ENCODE results near the gene MLLT6.
A peak's percentile ranks its signal among the peaks of the same experiment; 100 is the strongest.

Gene MLLT6

DNA sequence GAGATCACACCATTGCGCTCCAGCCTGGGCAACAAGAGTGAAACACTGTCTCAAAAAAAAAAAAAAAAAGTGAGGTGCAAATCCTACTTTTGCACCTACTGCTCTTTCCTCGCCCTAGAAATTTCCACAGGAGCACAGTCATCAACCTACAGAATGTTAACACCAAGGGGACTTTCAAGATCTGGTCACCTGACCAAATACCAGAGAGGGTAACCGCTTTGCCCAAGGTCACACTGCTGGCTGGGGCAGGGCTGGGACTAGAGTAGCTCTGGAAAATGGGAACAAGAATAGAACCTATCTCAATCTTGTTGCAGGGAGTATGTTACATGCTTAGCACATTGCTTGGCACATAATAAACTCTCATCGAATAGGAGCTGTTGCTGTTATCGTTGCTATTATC is 6.3 kb upstream of the MLLT6 start:
- Histone ChIP-seq H2AFZ (ENCODE audit: low read length) (no peak overlapping the region), H2BK12ac (ENCODE audit: low read length) (no peak overlapping the region), H3K4me3 (ENCODE audit: low read length in 2 of 2) (no peak overlapping the region), H2BK120ac (ENCODE audit: low read depth, low read length) (no peak overlapping the region), H3K4ac (ENCODE audit: low read length) (no peak overlapping the region), H2BK15ac (ENCODE audit: low read length) (no peak overlapping the region), H3K9ac (ENCODE audit: low read depth, low read length, poor library complexity) (no peak overlapping the region), H4K8ac (ENCODE audit: low read depth, low read length) (no peak overlapping the region), H4K91ac (ENCODE audit: low read depth, low read length, poor library complexity) (no peak overlapping the region), H3K4me1 (ENCODE audit: control insufficient read depth in 2 of 2, insufficient read depth in 1 of 2, low read depth in 1 of 2, low read length in 2 of 2) (peaks cover 12 to 20% of the 10 kb centered on the region in 2 donors), H3K79me1 (ENCODE audit: low read depth, low read length) (no peaks in the 10 kb centered on the region), H3K27ac (replicated peaks; ENCODE audit: low read length) (no peak overlapping the region), H3K23ac (ENCODE audit: low read depth, low read length, poor library complexity) (no peak overlapping the region), H3K9me3 (replicated peaks in 1 of 2; ENCODE audit: control insufficient read depth in 2 of 2, insufficient read depth in 1 of 2, low read depth in 1 of 2, low read length in 2 of 2) (no peaks in the 10 kb centered on the region), H3K18ac (ENCODE audit: low read length) (no peak overlapping the region), H2BK5ac (ENCODE audit: low read length) (no peak overlapping the region), H3K4me2 (ENCODE audit: insufficient read depth, low read length, poor library complexity, severe bottlenecking) (no peak overlapping the region), H3K36me3 (replicated peaks in 1 of 2; ENCODE audit: control insufficient read depth in 2 of 2, insufficient read depth in 2 of 2, low read length in 2 of 2) (no peaks in the 10 kb centered on the region), H3K14ac (ENCODE audit: low read length) (no peak overlapping the region), H3K27me3 (ENCODE audit: control insufficient read depth in 3 of 3, insufficient read depth in 3 of 3, low read depth in 1 of 3, low read length in 3 of 3) (peaks cover 0 to 57% (median 15%) of the 10 kb centered on the region in 3 experiments), H2AK5ac (ENCODE audit: low read depth, low read length) (no peak overlapping the region)
- no CpG with 5 or more reads among the region's 5 CpGs for WGBS, 2 donors (ENCODE audit: extremely low coverage in 2 of 2, insufficient read length in 2 of 2, insufficient replicate concordance in 1 of 2)
- no peak for DNase-seq (ENCODE audit: low spot score)

DNA sequence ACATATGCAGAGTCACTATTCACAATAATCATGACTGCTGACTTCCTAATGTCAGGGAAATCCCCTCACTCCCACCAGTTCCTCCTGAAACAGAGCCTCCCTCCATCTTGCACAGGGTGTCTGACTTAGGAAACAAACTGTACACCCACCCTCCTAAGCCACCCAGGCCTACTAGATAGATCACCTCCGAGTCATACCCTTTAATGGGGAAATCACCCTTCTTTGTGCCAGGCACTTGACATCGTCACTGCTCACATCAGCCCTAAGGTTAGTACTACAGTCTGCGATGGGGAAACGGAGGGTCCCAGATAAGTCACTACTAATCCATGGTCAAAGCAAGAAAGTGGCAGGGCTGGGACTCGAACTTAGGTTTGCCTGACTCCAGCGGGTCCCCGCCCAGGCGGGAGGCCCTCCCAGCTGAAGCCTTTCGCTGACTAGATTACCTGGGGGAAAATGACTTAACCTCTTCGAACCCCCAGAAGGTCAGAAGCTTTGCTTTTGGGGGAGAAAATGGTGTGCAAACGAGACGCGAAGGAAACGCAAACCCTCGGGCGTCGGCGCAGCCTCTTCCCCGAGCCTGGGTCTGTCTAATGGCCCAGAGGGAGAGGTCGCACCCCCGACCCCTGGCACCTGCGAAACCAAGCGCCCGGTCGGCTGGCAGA is 3.4 kb upstream of the MLLT6 start:
- peak; percentile 42 for DNase-seq (ENCODE audit: low spot score)
- no peak overlapping the region for H4K8ac ChIP-seq (ENCODE audit: low read depth, low read length)
- no peak overlapping the region for H3K4ac ChIP-seq (ENCODE audit: low read length)
- peak overlapping the region; percentile 1 for H2BK120ac ChIP-seq (ENCODE audit: low read depth, low read length)
- H2AK5ac ChIP-seq (ENCODE audit: low read depth, low read length), result no peak overlapping the region
- peak overlapping the region; percentile 75 for H3K4me2 ChIP-seq (ENCODE audit: insufficient read depth, low read length, poor library complexity, severe bottlenecking)
- no peak overlapping the region for H3K23ac ChIP-seq (ENCODE audit: low read depth, low read length, poor library complexity)
- H3K36me3 ChIP-seq (replicated peaks in 1 of 2; ENCODE audit: control insufficient read depth in 2 of 2, insufficient read depth in 2 of 2, low read length in 2 of 2), result no peaks in the 10 kb centered on the region
- peak overlapping the region; percentile 42 for H2BK15ac ChIP-seq (ENCODE audit: low read length)
- H3K27me3 ChIP-seq (ENCODE audit: control insufficient read depth in 3 of 3, insufficient read depth in 3 of 3, low read depth in 1 of 3, low read length in 3 of 3), result peaks cover 0 to 77% (median 18%) of the 10 kb centered on the region in 3 experiments
- no CpG with 5 or more reads among the region's 25 CpGs for WGBS, 2 donors (ENCODE audit: extremely low coverage in 2 of 2, insufficient read length in 2 of 2, insufficient replicate concordance in 1 of 2)
- no peak overlapping the region for H2BK5ac ChIP-seq (ENCODE audit: low read length)
- H2AFZ ChIP-seq (ENCODE audit: low read length), result peak overlapping the region; percentile 95
- H3K9ac ChIP-seq (ENCODE audit: low read depth, low read length, poor library complexity), result peak overlapping the region; percentile 15
- no peak overlapping the region for H3K14ac ChIP-seq (ENCODE audit: low read length)
- H2BK12ac ChIP-seq (ENCODE audit: low read length), result no peak overlapping the region
- H3K4me3 ChIP-seq (ENCODE audit: low read length in 2 of 2), result peak overlapping the region; percentile 73 to 77
- H3K18ac ChIP-seq (ENCODE audit: low read length), result peak overlapping the region; percentile 86
- no peaks in the 10 kb centered on the region for H3K9me3 ChIP-seq (replicated peaks in 1 of 2; ENCODE audit: control insufficient read depth in 2 of 2, insufficient read depth in 1 of 2, low read depth in 1 of 2, low read length in 2 of 2)
- H4K91ac ChIP-seq (ENCODE audit: low read depth, low read length, poor library complexity), result no peak overlapping the region
- H3K4me1 ChIP-seq (ENCODE audit: control insufficient read depth in 2 of 2, insufficient read depth in 1 of 2, low read depth in 1 of 2, low read length in 2 of 2), result peaks cover 14 to 24% of the 10 kb centered on the region in 2 donors
- peaks cover 2% of the 10 kb centered on the region for H3K79me1 ChIP-seq (ENCODE audit: low read depth, low read length)
- no peak overlapping the region for H3K27ac ChIP-seq (replicated peaks; ENCODE audit: low read length)

DNA sequence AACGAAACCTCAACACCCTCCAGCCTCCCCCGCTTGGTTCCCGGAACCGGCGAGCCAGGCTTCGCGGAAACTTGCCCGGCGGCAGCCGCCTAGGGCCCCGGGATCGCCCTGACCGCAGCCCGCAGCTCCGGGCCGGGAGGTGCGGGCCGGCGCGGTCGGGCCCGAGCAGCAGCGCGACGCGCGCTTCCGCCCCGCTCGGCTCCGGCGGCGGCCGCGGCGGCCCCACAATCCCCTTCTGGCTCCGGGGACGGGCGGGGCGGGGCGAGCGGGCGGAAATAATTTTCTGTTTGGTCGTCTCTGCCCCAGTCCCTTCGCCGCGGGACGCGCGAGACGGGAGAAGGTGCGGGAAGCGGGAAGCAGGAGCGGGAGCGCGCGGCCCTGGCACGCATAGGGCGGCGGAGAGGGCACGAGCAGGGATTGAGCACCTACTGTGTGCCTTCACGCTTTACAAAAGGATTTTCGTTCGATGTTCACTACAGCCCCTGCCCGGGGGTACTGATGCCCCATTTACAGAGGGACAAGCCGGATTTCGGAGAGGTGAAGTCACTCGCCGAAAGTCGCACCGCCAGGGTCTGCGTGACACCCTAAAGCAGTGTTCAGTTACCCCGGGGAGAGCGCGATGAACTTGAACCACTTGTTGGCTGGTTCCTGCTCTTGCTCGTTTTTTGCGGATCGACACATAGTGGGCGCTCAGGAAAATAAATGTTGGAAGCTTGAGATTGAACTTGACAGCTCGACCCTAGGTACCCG is 2.7 kb upstream of the MLLT6 start:
- peaks cover 0 to 76% (median 18%) of the 10 kb centered on the region in 3 experiments for H3K27me3 ChIP-seq (ENCODE audit: control insufficient read depth in 3 of 3, insufficient read depth in 3 of 3, low read depth in 1 of 3, low read length in 3 of 3)
- H4K91ac ChIP-seq (ENCODE audit: low read depth, low read length, poor library complexity), result no peak overlapping the region
- H2BK5ac ChIP-seq (ENCODE audit: low read length), result no peak overlapping the region
- WGBS, 2 donors (ENCODE audit: extremely low coverage in 2 of 2, insufficient read length in 2 of 2, insufficient replicate concordance in 1 of 2), result no CpG with 5 or more reads among the region's 81 CpGs
- H3K4me3 ChIP-seq (ENCODE audit: low read length in 2 of 2), result peak overlapping the region; percentile 73 to 77
- H3K4ac ChIP-seq (ENCODE audit: low read length), result no peak overlapping the region
- peak overlapping the region; percentile 1 for H2BK120ac ChIP-seq (ENCODE audit: low read depth, low read length)
- no peak overlapping the region for H4K8ac ChIP-seq (ENCODE audit: low read depth, low read length)
- H3K9ac ChIP-seq (ENCODE audit: low read depth, low read length, poor library complexity), result peak overlapping the region; percentile 51
- H2BK15ac ChIP-seq (ENCODE audit: low read length), result peak overlapping the region; percentile 42
- H3K14ac ChIP-seq (ENCODE audit: low read length), result no peak overlapping the region
- peak overlapping the region; percentile 99 for H3K18ac ChIP-seq (ENCODE audit: low read length)
- peaks cover 2% of the 10 kb centered on the region for H3K79me1 ChIP-seq (ENCODE audit: low read depth, low read length)
- H3K36me3 ChIP-seq (replicated peaks in 1 of 2; ENCODE audit: control insufficient read depth in 2 of 2, insufficient read depth in 2 of 2, low read length in 2 of 2), result peaks cover 0 to 6% of the 10 kb centered on the region in 2 donors
- H2BK12ac ChIP-seq (ENCODE audit: low read length), result no peak overlapping the region
- H3K23ac ChIP-seq (ENCODE audit: low read depth, low read length, poor library complexity), result peak overlapping the region; percentile 75
- H3K4me1 ChIP-seq (ENCODE audit: control insufficient read depth in 2 of 2, insufficient read depth in 1 of 2, low read depth in 1 of 2, low read length in 2 of 2), result peaks cover 18 to 27% of the 10 kb centered on the region in 2 donors
- H3K4me2 ChIP-seq (ENCODE audit: insufficient read depth, low read length, poor library complexity, severe bottlenecking), result peak overlapping the region; percentile 85
- no peak overlapping the region for H3K27ac ChIP-seq (replicated peaks; ENCODE audit: low read length)
- peak; percentile 78 for DNase-seq (ENCODE audit: low spot score)
- H2AFZ ChIP-seq (ENCODE audit: low read length), result peak overlapping the region; percentile 95
- no peaks in the 10 kb centered on the region for H3K9me3 ChIP-seq (replicated peaks in 1 of 2; ENCODE audit: control insufficient read depth in 2 of 2, insufficient read depth in 1 of 2, low read depth in 1 of 2, low read length in 2 of 2)
- peak overlapping the region; percentile 1 for H2AK5ac ChIP-seq (ENCODE audit: low read depth, low read length)

Measured in neuronal stem cell (in vitro differentiated cells).